ENCODE results near the gene TEAD1.

TEAD1 gene

GRCh38 chr11:12862696-12863469 is 188.7 kb downstream of the TEAD1 start:
- DNase-seq (ENCODE audit: low read depth in 1 of 2, low spot score in 1 of 2), result no peak
- no peak for TF ChIP-seq POLR2AphosphoS5 (IDR thresholded peaks at IDR 0.05; ENCODE audit: low read depth)
- TF ChIP-seq REST (IDR thresholded peaks at IDR 0.05; ENCODE audit: insufficient replicate concordance, low read depth), result no peak
- no peak for TF ChIP-seq SPI1 (IDR thresholded peaks at IDR 0.05; ENCODE audit: borderline replicate concordance, low read depth)
- no peak for TF ChIP-seq CTCF (IDR thresholded peaks at IDR 0.05; ENCODE audit: insufficient read depth, low read length)
- TF ChIP-seq GABPA (IDR thresholded peaks at IDR 0.05; ENCODE audit: low read depth), result no peak

GRCh38 chr11:12863605-12864121 is 189.4 kb downstream of the TEAD1 start:
- no peak for DNase-seq (ENCODE audit: low read depth in 1 of 2, low spot score in 1 of 2)
- Histone ChIP-seq H3K27me3 (ENCODE audit: insufficient read depth, poor library complexity, severe bottlenecking) (peaks cover 5% of the 10 kb centered on the region), H3K27ac (replicated peaks) (no peak overlapping the region), H3K4me3 (replicated peaks; ENCODE audit: insufficient read depth, low read length) (no peak overlapping the region)
- TF ChIP-seq REST (IDR thresholded peaks at IDR 0.05; ENCODE audit: insufficient replicate concordance, low read depth), result no peak
- TF ChIP-seq POLR2AphosphoS5 (IDR thresholded peaks at IDR 0.05; ENCODE audit: low read depth), result no peak
- TF ChIP-seq GABPA (IDR thresholded peaks at IDR 0.05; ENCODE audit: low read depth), result no peak
- TF ChIP-seq SPI1 (IDR thresholded peaks at IDR 0.05; ENCODE audit: borderline replicate concordance, low read depth), result no peak
- no peak for TF ChIP-seq CTCF (IDR thresholded peaks at IDR 0.05; ENCODE audit: insufficient read depth, low read length)

More at GRCh38 chr11:12862696-12863469, 188.7 kb downstream of the TEAD1 start:
- Histone ChIP-seq H3K4me3 (replicated peaks; ENCODE audit: insufficient read depth, low read length) (no peak overlapping the region), H3K27me3 (ENCODE audit: insufficient read depth, poor library complexity, severe bottlenecking) (peaks cover 5% of the 10 kb centered on the region), H3K27ac (replicated peaks) (no peak overlapping the region)

GRCh38 chr11:12864316-12865156 is 190.3 kb downstream of the TEAD1 start:
- peaks cover 5% of the 10 kb centered on the region for H3K27me3 ChIP-seq (ENCODE audit: insufficient read depth, poor library complexity, severe bottlenecking)
- H3K4me3 ChIP-seq (replicated peaks; ENCODE audit: insufficient read depth, low read length), result no peak overlapping the region
- DNase-seq (ENCODE audit: low read depth in 1 of 2, low spot score in 1 of 2), result no peak
- no peak overlapping the region for H3K27ac ChIP-seq (replicated peaks)
- TF ChIP-seq SPI1 (IDR thresholded peaks at IDR 0.05; ENCODE audit: borderline replicate concordance, low read depth), result peak; percentile 83
- no peak for TF ChIP-seq POLR2AphosphoS5 (IDR thresholded peaks at IDR 0.05; ENCODE audit: low read depth)
- no peak for TF ChIP-seq GABPA (IDR thresholded peaks at IDR 0.05; ENCODE audit: low read depth)
- no peak for TF ChIP-seq CTCF (IDR thresholded peaks at IDR 0.05; ENCODE audit: insufficient read depth, low read length)
- TF ChIP-seq REST (IDR thresholded peaks at IDR 0.05; ENCODE audit: insufficient replicate concordance, low read depth), result no peak
